ENCODE results near the gene SPTBN2.
"Not testable (repeated sequence)": the region's sequence is repeated elsewhere in the genome, so short reads cannot be mapped to it uniquely, and the experiment has no call there.

The SPTBN2 gene

DNA sequence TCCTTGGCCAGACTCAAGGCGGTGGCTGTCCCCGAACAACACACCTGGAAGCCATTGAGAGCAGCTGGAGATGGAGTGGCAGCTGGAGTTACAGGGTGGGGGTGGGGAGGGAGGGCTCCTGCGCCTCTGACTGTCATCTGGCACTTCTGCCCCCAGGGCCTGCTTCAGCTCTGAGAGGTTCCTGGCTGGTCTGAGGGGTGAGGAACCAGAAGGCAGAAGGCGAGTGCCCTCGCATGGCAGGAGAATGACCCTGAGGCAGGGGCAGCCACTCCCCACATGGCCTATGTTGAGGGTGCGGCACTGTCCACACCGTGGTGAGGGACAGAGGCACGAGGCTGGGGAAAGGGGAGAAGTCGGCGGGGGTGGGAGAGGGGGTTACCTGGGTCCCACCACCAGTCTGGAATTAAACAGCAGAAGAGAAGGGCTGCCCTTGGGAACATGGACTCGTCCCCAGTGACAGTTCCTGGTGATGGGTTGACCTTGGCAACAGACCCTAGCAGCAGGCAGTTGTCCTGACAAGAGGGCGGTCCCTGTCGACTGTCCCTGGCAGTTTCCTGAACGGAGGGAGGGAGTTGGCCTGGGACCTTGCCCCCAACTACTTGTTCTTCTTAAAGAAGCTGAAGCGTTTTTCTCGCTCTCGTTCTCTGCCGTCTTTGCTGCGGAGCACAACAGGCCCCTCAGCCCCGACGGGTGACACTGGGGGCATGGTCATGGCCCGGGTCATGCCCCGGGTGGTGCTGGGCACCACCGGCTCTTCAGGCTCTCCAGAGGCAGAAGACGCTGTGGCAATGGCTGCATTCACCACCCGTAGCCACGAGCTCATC is 43.5 kb downstream of the SPTBN2 start:
- no peak for DNase-seq (ENCODE audit: low read depth in 2 of 2)

DNA sequence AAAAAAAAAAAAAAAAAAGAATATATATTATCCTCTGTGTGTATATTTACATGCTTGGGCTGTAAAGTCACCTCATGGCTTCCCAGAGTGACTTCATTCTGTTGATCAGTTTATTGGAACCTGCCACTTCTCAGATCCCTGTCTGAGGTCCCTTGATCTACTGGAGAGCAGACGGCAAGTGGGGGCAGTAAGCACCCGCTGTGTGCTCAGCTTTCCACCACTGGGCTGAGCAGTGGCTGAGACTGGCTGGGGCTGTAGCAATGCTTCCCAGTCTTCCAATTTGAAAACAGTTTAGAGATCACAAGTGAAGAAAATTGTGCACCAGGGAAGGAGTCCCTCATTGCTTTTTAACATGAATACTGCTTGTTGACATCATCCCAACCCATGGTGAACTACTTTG is 44.4 kb downstream of the SPTBN2 start:
- DNase-seq (ENCODE audit: low read depth in 2 of 2): no peak

DNA sequence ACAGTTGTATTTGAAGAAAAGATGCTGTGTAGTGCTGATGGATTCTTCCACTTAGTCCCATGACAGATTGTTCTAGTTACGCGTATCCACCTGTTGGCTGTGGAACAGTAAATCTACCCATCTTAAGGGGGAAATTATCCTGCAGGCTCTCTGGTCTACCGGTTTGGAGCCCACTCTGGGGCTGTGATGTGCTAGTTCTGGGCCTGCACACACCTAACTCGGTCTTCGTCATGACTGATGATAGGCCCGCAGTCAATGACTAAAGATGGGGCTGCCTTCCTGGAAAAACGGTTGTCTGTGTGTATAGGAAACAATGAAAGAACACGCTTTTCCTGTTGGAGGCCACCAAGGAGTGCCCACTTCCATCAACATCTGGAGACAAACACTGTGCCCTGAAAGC is 45.1 kb downstream of the SPTBN2 start:
- DNase-seq (ENCODE audit: low read depth in 2 of 2): no peak

DNA sequence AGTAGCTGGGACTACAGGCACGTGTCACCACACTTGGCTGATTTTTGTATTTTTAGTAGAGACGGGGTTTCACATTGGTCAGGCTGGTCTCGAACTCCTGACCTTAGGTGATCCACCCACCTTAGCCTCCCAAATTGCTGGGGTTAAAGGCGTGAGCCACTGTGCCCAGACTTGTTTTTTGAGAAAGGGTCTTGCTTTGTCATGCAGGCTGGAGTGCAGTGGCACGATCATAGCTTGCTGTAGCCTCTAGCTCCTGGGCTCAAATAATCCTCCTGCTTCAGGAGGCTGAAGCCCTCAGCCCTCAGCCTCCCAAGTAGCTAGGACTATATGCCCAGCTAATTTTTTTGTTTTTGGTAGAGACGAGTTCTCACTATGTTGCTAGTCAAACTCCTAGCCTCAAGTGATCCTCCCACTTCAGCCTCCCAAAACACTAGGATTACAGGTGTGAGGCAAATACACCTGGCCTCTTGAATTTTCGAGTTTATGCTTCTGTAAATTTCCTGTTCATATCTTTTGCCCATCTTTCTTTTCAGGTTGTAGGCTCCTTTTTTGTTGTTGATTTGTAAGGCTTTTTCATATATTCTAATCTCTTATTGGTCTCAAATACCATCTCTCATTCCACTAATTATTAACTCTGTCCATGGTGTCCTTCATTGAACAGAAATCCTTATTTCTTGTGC is 47.9 kb downstream of the SPTBN2 start:
- no peak for DNase-seq (ENCODE audit: low read depth in 2 of 2)

DNA sequence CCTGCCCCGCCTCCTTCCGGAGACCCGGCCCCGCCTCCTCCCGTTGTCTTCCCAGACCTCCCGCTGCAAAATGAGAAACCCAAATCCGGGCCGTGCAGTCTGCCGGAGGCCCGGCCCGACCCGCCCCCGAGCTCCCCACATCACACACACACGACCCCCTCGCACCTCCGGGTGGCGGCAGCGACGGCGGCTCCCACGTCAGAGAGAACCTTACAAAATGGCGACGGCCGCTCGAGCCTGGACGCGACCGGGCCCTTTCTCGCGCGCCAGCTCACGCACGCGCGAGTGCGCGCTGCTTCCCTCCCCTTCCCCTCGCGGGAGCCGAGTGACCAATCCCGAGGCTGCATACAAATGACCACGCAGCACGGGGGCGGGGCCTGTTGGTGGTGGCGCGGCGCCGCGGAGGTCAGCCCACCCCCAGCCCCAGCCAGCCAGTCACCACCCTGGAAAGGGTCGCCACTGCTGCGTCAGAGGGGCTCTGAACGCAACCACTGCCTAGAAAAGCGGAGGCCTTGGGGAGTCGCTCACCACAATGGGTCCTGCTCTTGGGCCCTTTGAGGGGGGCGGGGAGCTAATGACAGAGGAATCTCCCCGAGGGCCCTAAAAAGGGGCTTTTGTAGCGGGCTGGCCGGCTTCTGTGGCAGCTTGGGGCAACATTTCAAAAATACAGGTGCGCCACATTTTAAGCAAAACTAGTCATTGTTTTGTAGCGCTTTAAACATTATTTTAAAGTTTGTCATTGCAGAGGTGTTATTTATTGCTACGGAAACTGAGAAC is 51.2 kb downstream of the SPTBN2 start, which contains the start of gene RBM4B:
RBM4B (minus strand) TSS at position 289 of the 777 bp plus-strand sequence. CDS start 808 bp downstream, outside the sequence.
- peak; percentile 88 to 97 for DNase-seq (ENCODE audit: low read depth in 2 of 2)

DNA sequence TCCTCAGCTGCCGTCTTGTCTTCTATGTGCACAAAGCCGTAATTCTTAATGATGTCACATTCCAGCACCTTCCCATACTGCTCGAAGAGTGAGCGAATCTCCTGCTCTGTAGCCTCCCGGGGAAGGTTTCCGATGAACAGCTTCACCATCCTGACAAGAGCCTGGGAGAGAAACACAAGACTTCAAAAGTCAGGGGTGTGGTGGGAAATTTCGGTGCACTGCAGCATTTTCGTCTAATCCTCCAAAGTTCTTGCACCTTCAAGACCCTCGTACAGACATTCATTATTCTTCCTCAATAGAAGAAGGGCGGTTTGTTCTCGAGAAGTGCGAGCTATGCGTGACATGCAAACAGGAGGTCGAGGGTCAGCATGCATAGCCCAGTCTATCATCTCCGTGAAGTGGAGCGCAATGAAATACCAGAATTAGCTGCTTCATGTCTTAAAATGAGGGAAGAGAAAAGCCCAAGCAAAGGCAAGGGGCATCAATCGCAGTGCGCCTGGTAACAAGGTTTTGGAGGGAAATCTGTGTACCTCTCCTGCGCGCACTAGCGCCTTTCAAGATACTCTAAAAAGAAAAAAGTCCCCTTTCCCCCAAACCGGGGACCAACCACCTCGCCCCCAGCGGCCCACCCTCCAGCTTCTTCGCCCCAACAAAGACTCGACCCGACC is 52.0 kb downstream of the SPTBN2 start:
- DNase-seq (ENCODE audit: low read depth in 2 of 2): no peak

DNA sequence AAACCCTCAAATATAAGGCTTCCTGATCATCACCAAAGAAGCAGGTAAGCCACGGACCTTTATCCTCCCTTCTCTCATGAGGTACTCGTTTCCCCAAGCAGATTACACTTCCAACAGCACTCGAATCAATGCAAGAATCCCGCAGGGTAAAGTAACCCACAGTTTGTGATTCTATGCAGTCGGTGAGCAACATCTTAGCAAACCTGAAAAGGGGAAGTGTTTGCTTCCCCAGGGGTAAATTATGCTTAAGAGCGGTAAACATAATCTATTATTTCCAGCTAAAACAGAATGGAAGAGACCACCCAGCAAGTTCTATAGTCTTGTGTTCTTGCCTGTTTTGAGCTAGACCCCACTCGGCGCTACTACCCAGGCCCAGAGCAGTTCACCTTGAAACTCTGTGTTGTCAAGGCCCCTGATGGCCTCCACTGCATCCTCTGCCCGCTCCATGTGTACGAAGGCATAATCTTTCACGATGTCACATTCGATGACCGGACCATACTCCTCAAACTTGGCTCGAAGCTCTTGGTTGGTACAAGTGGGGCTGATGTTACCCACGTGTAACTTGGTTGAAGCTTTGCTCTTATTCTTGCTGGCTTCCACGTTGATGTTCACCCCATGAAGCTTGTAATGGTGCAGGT is 52.6 kb downstream of the SPTBN2 start:
- DNase-seq (ENCODE audit: low read depth in 2 of 2): no peak

DNA sequence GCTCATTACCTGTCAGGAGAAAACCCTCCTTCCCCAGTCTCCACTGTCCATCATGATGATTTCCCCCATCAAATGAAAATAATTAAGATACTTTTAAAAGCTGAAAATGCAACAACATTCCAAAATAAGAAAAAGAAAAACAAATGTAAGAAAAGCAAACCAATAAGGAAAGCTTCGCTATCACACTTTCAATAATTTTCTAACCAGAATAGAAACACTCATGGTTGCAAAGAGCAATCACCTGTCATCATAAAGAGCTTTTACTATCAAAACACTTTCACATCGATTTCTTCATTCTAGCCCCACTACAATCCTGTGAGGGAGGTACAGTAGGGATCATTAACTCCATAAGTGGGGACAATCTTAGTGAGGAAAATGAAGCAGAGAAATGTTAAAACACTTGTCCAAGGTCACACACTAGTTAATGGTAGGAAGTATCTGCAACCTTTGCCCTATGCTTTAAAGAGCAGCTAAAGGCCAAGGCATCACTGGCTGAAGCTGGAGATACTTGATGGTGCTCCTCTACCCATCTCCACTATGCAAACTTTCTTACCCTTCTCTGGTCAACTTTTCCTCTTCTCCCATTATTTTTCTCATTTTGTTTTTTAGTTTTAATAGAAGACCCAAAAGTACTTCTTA is 53.9 kb downstream of the SPTBN2 start:
- no peak for DNase-seq (ENCODE audit: low read depth in 2 of 2)

DNA sequence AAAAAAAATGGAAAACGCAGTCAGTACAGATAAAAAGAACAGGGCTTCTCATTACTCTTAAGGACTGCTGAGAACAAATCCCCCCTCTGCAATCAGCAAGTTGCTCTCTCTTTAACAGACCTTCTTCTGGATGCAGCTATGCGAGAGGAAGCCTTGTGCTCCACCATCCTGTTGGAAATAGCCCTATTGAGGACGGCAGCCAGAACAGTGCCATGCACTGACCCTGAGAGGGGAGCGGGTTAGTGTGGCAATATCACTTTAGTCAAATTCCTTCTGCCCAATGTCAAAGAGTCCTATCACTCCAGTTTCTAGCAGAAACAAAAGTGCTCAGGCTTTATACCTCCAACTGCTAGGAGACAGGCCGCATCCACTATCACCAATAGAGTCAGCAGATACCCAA is 58.2 kb downstream of the SPTBN2 start:
- no peak for DNase-seq (ENCODE audit: low read depth in 2 of 2)

DNA sequence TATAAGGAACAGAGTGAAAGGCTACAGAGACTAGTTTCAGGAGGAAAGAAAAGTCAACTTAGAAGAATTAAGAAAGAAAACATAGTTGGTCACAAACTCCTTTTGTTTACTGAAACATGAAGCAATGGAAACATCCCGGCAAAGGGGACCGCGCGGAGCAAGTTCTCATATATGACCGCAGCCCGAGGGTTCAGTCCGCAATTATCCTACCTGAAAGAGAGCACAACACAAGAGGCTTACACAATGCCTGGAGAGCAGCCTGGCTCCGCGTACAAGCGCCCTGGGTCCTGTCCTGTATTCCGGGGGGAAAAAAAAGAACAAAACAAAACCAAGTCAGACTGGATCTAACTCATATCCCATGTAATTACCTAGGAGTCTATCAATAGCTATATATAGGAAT is 63.6 kb downstream of the SPTBN2 start:
- DNase-seq (ENCODE audit: low read depth in 2 of 2): no peak

DNA sequence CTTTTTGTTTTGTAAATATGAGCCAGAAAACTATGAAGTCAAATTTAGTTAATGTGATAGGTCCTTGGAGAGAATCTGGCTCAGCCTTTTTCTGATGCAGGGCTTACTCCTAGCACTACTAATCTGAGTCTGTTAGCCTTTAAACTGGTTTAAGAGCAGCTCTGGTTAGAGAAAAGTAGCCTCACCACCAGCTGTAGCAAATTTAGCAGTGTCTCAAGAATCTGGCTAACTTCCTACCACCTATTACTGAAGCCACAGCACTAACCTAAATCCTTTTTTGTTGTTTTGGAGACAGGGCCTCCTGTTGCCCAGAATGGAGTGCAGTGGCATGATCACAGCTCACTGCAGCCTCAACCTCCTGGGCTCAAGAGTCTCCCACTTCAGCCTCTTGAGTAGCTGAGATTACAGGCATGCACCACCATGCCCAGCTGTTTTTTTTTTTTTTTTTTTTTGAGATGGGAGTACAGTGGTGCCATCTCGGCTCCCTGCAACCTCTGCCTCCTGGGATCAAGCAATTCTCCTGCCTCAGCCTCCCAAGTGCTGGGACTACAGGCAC is 65.2 kb downstream of the SPTBN2 start:
- no peak for DNase-seq (ENCODE audit: low read depth in 2 of 2)

DNA sequence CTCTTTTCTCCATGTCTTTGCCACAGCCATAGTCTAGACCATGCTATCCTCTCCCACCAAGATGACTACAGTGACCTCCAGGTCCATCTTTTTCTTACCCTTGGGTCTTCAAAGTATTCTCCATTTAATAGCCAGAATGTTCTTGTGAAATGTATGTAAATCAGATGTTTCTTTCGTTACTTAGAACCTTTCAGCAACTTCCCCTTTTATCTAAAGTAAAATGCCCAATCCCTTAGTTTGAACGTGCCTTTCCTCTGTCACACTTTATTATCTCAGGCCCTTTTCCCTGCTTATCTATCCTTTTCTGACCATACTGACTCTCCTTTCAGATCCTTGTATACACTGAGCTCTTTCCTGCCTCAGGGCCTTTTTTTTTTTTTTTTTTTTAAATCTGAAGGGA is 69.3 kb downstream of the SPTBN2 start:
- DNase-seq (ENCODE audit: low read depth in 2 of 2): no peak

DNA sequence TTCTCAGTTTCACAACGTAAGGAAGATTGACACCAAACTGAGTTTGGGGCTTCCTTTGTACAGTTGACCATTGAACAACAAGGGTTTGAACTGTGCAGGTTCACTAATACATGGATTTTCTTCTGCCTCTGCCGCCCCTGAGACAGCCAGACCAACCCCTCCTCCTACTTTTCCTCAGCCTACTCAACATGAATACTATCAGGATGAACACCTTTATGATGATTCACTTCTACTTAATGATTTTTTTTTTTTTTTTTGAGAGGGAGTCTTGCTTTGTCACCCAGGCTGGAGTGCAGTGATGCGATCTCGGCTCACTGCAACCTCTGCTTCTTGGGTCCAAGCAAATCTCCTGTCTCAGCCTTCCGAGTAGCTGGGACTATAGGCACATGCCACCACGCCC is 75.9 kb downstream of the SPTBN2 start:
- DNase-seq (ENCODE audit: low read depth in 2 of 2): no peak

DNA sequence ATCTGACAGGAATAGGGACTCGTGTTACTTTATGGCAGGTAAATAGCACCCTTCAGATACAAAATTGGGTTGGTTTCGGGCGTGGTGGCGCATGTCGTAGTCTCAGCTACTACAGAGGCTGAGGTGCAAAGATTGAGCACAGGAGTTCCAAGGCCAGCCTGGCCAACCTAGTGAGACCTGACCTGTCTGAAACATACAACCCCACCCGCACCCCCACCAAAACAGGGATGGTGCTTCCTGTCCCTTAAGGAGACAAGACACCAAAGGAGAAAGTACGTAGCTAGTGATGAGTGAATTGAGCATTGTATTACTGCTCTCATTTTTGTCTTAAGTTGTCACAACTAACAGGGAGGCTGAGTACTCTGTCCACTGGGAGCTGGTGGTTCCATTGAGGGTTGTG is 76.4 kb downstream of the SPTBN2 start:
- DNase-seq (ENCODE audit: low read depth in 2 of 2): no peak

DNA sequence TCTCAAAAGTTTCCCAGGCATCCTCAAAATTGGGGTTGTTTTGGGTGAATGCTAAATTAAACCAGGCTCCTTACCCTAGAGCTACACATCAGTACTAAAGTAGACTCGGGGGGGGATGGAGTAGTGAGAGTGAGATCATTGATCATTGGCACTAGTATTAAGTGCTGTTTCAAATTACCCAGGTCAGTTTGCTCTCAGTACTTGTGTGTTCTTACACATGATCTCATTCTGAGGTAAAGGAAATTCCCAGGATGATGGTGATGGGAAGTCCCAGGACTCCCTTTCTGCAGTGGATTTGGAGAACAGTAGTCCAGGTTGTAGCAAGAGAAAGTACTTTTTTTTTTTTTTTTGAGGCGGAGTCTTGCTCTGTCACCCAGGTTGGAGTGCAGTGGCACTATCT is 78.0 kb downstream of the SPTBN2 start:
- DNase-seq (ENCODE audit: low read depth in 2 of 2): no peak

DNA sequence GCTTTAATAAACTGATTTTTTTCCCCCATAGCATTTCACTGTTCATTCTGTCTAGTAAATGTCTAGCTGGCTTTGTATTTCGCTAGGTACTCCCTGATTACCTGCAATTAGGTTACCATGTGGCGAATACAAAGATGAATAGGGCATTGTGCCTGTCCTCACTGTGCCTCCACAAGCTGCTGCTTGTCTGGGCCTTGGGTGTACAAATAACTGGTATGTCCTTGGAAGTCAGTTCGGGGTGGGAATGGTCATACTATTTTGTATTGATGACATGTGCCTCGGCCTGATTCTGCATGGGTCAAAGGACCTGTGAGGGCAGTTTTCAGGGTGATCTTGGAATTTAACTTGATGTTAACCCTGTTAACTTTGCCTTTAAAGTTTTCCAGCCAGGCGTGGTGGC is 79.1 kb downstream of the SPTBN2 start:
- DNase-seq (ENCODE audit: low read depth in 2 of 2): no peak

DNA sequence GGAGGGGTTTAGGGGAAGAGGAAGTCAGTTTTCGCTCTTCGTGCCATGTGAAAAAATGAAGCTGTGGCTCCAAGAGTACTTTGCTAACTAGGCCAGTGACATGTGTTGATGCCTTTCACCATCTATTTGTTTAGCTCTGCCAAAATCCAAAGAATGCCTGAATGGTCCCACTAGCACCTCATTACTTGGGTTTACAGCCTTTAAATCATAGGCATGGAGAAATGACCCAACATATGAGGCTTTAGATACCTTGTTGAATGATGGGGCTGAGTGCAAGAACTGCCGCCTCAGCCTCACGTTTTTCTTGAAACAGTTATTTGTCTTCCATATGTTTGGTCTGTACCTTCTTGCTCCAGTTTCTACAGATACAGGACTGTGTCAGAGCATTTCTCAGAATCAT is 82.2 kb downstream of the SPTBN2 start:
- DNase-seq (ENCODE audit: low read depth in 2 of 2): no peak

DNA sequence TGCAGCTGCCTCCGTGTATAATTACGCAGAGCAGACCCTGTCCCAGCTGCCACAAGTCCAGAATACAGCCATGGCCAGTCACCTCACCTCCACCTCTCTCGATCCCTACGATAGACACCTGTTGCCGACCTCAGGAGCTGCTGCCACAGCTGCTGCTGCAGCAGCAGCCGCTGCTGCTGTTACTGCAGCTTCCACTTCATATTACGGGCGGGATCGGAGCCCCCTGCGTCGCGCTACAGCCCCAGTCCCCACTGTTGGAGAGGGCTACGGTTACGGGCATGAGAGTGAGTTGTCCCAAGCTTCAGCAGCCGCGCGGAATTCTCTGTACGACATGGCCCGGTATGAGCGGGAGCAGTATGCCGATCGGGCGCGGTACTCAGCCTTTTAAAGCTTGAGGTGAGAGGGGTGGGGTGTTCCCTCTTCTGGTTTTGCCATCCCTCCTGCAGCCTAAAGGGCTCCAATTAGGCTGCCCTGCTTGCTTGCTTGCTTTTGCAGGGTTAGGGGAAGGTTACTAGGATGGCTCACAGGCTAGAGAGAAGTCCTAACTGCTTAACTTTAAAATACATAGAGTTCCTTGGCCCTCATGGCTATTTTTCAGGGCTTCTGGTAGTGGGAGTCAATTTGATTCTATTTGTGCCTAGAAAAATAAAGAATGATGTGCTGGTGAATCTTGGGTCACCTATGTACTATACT is 85.1 kb downstream of the SPTBN2 start:
- no peak for DNase-seq (ENCODE audit: low read depth in 2 of 2)

DNA sequence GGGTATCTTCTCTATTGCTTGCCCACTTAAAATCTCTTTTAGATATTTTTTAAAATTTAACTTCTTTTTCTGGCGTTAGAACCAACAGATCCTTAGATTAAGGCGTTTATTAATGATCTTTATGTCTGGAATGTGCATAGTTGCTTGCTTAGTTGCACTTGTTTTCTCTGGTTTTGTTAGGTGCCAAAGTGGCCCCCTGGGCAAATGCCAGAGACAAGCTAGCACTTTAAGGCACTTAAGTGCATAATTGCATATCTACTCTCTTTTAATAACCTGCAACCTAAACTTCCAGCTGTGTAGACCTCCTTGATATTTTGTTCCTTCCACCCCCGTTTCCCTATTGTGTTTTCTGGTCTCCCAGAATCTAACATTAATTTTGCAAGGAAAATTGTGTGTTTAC is 87.2 kb downstream of the SPTBN2 start:
- DNase-seq (ENCODE audit: low read depth in 2 of 2): no peak

DNA sequence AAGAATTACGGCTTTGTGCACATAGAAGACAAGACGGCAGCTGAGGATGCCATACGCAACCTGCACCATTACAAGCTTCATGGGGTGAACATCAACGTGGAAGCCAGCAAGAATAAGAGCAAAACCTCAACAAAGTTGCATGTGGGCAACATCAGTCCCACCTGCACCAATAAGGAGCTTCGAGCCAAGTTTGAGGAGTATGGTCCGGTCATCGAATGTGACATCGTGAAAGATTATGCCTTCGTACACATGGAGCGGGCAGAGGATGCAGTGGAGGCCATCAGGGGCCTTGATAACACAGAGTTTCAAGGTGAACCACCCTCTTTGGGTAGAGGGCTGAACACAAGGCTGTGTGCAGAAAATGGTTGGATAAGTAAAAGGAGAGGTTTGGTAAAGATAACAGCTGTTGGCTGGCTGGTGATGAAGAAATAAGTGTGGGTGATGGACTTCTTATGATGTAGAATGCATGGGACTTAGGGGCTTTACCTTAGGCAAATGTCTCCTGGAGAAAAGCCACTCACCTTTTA is 89.1 kb downstream of the SPTBN2 start:
- DNase-seq (ENCODE audit: low read depth in 2 of 2): not testable (repeated sequence)

Data from stimulated activated CD4-positive, alpha-beta T cell treated with anti-CD3 and anti-CD28 coated beads, Interleukin-12 subunit alpha, Interleukin-12 subunit beta, amount 100 ng/mL, for 24 hours (primary cell).